ENCODE results near the gene TRIM9.
A peak's percentile ranks its signal among the peaks of the same experiment; 100 is the strongest.

TRIM9 gene

GRCh38 chr14:51094282-51094821 is 553 bp downstream of the TRIM9 start:
- Histone ChIP-seq H3K36me3 (ENCODE audit: control insufficient read depth, insufficient read depth, low read length) (no peaks in the 10 kb centered on the region), H3K4me3 (ENCODE audit: insufficient read depth, low read depth, low read length) (peak overlapping the region; percentile 53), H3K4me1 (ENCODE audit: control insufficient read depth, insufficient read depth, low read length) (peaks cover 4% of the 10 kb centered on the region), H3K9me3 (ENCODE audit: control insufficient read depth, low read length) (no peaks in the 10 kb centered on the region), H3K27ac (ENCODE audit: insufficient read depth, low read depth, low read length, poor library complexity, severe bottlenecking) (no peak overlapping the region), H3K27me3 (ENCODE audit: control insufficient read depth, insufficient read depth, low read length, poor library complexity, severe bottlenecking) (peaks cover 62% of the 10 kb centered on the region)
- 2 to 3% methylated on average over 46 of the region's 46 CpGs for WGBS, 2 experiments

- H3K27me3 ChIP-seq (ENCODE audit: control insufficient read depth, insufficient read depth, low read length, poor library complexity, severe bottlenecking): peaks cover 62% of the 10 kb centered on the region
- H3K27ac ChIP-seq (ENCODE audit: insufficient read depth, low read depth, low read length, poor library complexity, severe bottlenecking): no peak overlapping the region
- H3K4me3 ChIP-seq (ENCODE audit: insufficient read depth, low read depth, low read length): peak overlapping the region; percentile 53
- no peaks in the 10 kb centered on the region for H3K36me3 ChIP-seq (ENCODE audit: control insufficient read depth, insufficient read depth, low read length)
- H3K9me3 ChIP-seq (ENCODE audit: control insufficient read depth, low read length): no peaks in the 10 kb centered on the region
- WGBS, 2 experiments: 11% methylated on average over 68 of the region's 68 CpGs
- H3K4me1 ChIP-seq (ENCODE audit: control insufficient read depth, insufficient read depth, low read length): peaks cover 4% of the 10 kb centered on the region
Measured at GRCh38 chr14:51093371-51094281, 1.3 kb downstream of the TRIM9 start.

- 83 to 88% methylated on average over 7 of the region's 7 CpGs for WGBS, 2 experiments
- Histone ChIP-seq H3K4me3 (ENCODE audit: insufficient read depth, low read depth, low read length) (peak overlapping the region; percentile 53), H3K27ac (ENCODE audit: insufficient read depth, low read depth, low read length, poor library complexity, severe bottlenecking) (no peak overlapping the region), H3K36me3 (ENCODE audit: control insufficient read depth, insufficient read depth, low read length) (no peaks in the 10 kb centered on the region), H3K9me3 (ENCODE audit: control insufficient read depth, low read length) (no peaks in the 10 kb centered on the region), H3K27me3 (ENCODE audit: control insufficient read depth, insufficient read depth, low read length, poor library complexity, severe bottlenecking) (peaks cover 62% of the 10 kb centered on the region), H3K4me1 (ENCODE audit: control insufficient read depth, insufficient read depth, low read length) (peaks cover 4% of the 10 kb centered on the region)
Measured at GRCh38 chr14:51092965-51093364, 1.9 kb downstream of the TRIM9 start.

GRCh38 chr14:51089278-51089677 is 5.6 kb downstream of the TRIM9 start:
- peaks cover 30% of the 10 kb centered on the region for H3K27me3 ChIP-seq (ENCODE audit: control insufficient read depth, insufficient read depth, low read length, poor library complexity, severe bottlenecking)
- H3K9me3 ChIP-seq (ENCODE audit: control insufficient read depth, low read length): no peaks in the 10 kb centered on the region
- 90% methylated on average over 1 of the region's 1 CpG; no CpG with 5 or more reads in 1 of the 2 experiments for WGBS, 2 experiments
- H3K27ac ChIP-seq (ENCODE audit: insufficient read depth, low read depth, low read length, poor library complexity, severe bottlenecking): no peak overlapping the region
- H3K36me3 ChIP-seq (ENCODE audit: control insufficient read depth, insufficient read depth, low read length): no peaks in the 10 kb centered on the region
- H3K4me3 ChIP-seq (ENCODE audit: insufficient read depth, low read depth, low read length): no peak overlapping the region
- peaks cover 4% of the 10 kb centered on the region for H3K4me1 ChIP-seq (ENCODE audit: control insufficient read depth, insufficient read depth, low read length)

GRCh38 chr14:51087031-51087441 is 7.9 kb downstream of the TRIM9 start:
- no peaks in the 10 kb centered on the region for H3K36me3 ChIP-seq (ENCODE audit: control insufficient read depth, insufficient read depth, low read length)
- H3K4me1 ChIP-seq (ENCODE audit: control insufficient read depth, insufficient read depth, low read length): no peaks in the 10 kb centered on the region
- no peak overlapping the region for H3K27ac ChIP-seq (ENCODE audit: insufficient read depth, low read depth, low read length, poor library complexity, severe bottlenecking)
- WGBS, 2 experiments: 84 to 87% methylated on average over 3 of the region's 3 CpGs
- H3K4me3 ChIP-seq (ENCODE audit: insufficient read depth, low read depth, low read length): no peak overlapping the region
- H3K9me3 ChIP-seq (ENCODE audit: control insufficient read depth, low read length): no peaks in the 10 kb centered on the region
- peaks cover 8% of the 10 kb centered on the region for H3K27me3 ChIP-seq (ENCODE audit: control insufficient read depth, insufficient read depth, low read length, poor library complexity, severe bottlenecking)

GRCh38 chr14:51086044-51086443 is 8.9 kb downstream of the TRIM9 start:
- 95 to 100% methylated on average over 2 of the region's 2 CpGs for WGBS, 2 experiments
- Histone ChIP-seq H3K9me3 (ENCODE audit: control insufficient read depth, low read length) (no peaks in the 10 kb centered on the region), H3K27me3 (ENCODE audit: control insufficient read depth, insufficient read depth, low read length, poor library complexity, severe bottlenecking) (no peaks in the 10 kb centered on the region), H3K27ac (ENCODE audit: insufficient read depth, low read depth, low read length, poor library complexity, severe bottlenecking) (no peak overlapping the region), H3K36me3 (ENCODE audit: control insufficient read depth, insufficient read depth, low read length) (no peaks in the 10 kb centered on the region), H3K4me3 (ENCODE audit: insufficient read depth, low read depth, low read length) (no peak overlapping the region), H3K4me1 (ENCODE audit: control insufficient read depth, insufficient read depth, low read length) (no peaks in the 10 kb centered on the region)

- Histone ChIP-seq H3K4me1 (ENCODE audit: control insufficient read depth, insufficient read depth, low read length) (no peaks in the 10 kb centered on the region), H3K27me3 (ENCODE audit: control insufficient read depth, insufficient read depth, low read length, poor library complexity, severe bottlenecking) (no peaks in the 10 kb centered on the region), H3K27ac (ENCODE audit: insufficient read depth, low read depth, low read length, poor library complexity, severe bottlenecking) (no peak overlapping the region), H3K4me3 (ENCODE audit: insufficient read depth, low read depth, low read length) (no peak overlapping the region), H3K9me3 (ENCODE audit: control insufficient read depth, low read length) (no peaks in the 10 kb centered on the region), H3K36me3 (ENCODE audit: control insufficient read depth, insufficient read depth, low read length) (no peaks in the 10 kb centered on the region)
- 95 to 96% methylated on average over 3 of the region's 3 CpGs for WGBS, 2 experiments
Measured at GRCh38 chr14:51084962-51085361, 9.9 kb downstream of the TRIM9 start.

GRCh38 chr14:51084507-51084906 is 10.4 kb downstream of the TRIM9 start:
- no peak overlapping the region for H3K27ac ChIP-seq (ENCODE audit: insufficient read depth, low read depth, low read length, poor library complexity, severe bottlenecking)
- H3K27me3 ChIP-seq (ENCODE audit: control insufficient read depth, insufficient read depth, low read length, poor library complexity, severe bottlenecking): no peaks in the 10 kb centered on the region
- no peaks in the 10 kb centered on the region for H3K4me1 ChIP-seq (ENCODE audit: control insufficient read depth, insufficient read depth, low read length)
- H3K4me3 ChIP-seq (ENCODE audit: insufficient read depth, low read depth, low read length): no peak overlapping the region
- H3K36me3 ChIP-seq (ENCODE audit: control insufficient read depth, insufficient read depth, low read length): no peaks in the 10 kb centered on the region
- H3K9me3 ChIP-seq (ENCODE audit: control insufficient read depth, low read length): no peaks in the 10 kb centered on the region

GRCh38 chr14:51082349-51082748 is 12.6 kb downstream of the TRIM9 start:
- H3K4me1 ChIP-seq (ENCODE audit: control insufficient read depth, insufficient read depth, low read length): no peaks in the 10 kb centered on the region
- 100% methylated on average over 1 of the region's 1 CpG; no CpG with 5 or more reads in 1 of the 2 experiments for WGBS, 2 experiments
- no peaks in the 10 kb centered on the region for H3K27me3 ChIP-seq (ENCODE audit: control insufficient read depth, insufficient read depth, low read length, poor library complexity, severe bottlenecking)
- no peaks in the 10 kb centered on the region for H3K36me3 ChIP-seq (ENCODE audit: control insufficient read depth, insufficient read depth, low read length)
- no peaks in the 10 kb centered on the region for H3K9me3 ChIP-seq (ENCODE audit: control insufficient read depth, low read length)
- H3K4me3 ChIP-seq (ENCODE audit: insufficient read depth, low read depth, low read length): no peak overlapping the region
- no peak overlapping the region for H3K27ac ChIP-seq (ENCODE audit: insufficient read depth, low read depth, low read length, poor library complexity, severe bottlenecking)

- WGBS, 2 experiments: 77 to 96% methylated on average over 3 of the region's 3 CpGs
- no peaks in the 10 kb centered on the region for H3K4me1 ChIP-seq (ENCODE audit: control insufficient read depth, insufficient read depth, low read length)
- no peaks in the 10 kb centered on the region for H3K27me3 ChIP-seq (ENCODE audit: control insufficient read depth, insufficient read depth, low read length, poor library complexity, severe bottlenecking)
Measured at GRCh38 chr14:51081712-51082111, 13.2 kb downstream of the TRIM9 start.

More at GRCh38 chr14:51081712-51082111, 13.2 kb downstream of the TRIM9 start:
- Histone ChIP-seq H3K4me3 (ENCODE audit: insufficient read depth, low read depth, low read length) (no peak overlapping the region), H3K9me3 (ENCODE audit: control insufficient read depth, low read length) (no peaks in the 10 kb centered on the region), H3K36me3 (ENCODE audit: control insufficient read depth, insufficient read depth, low read length) (no peaks in the 10 kb centered on the region), H3K27ac (ENCODE audit: insufficient read depth, low read depth, low read length, poor library complexity, severe bottlenecking) (no peak overlapping the region)
